Jurkat, Clone E6-1 (cell line): ENCODE results near the gene DPEP2.
"Not testable (repeated sequence)": the region's sequence is repeated elsewhere in the genome, so short reads cannot be mapped to it uniquely, and the experiment has no call there.

Experiments
- DNase-seq: peaks from one replicate; pipeline ENCODE4 v3.0.0-alpha.2; 2011; ENCODE audit warnings: low read depth, low spot score
- H3K4me3 ChIP-seq: 2 replicates; pipeline ENCODE4 v1.5.1; 2011; ENCODE audit warnings: mild to moderate bottlenecking, low read length, control low read depth, moderate library complexity

DPEP2 gene

GRCh38 chr16:67943256-67943618 lies 56.0 kb downstream of the DPEP2 start:
- H3K4me3 ChIP-seq: no peak overlapping the region
- no peak for DNase-seq

- DNase-seq: no peak
- no peak overlapping the region for H3K4me3 ChIP-seq
Measured at GRCh38 chr16:67942510-67943255, 56.6 kb downstream of the DPEP2 start.

- no peak overlapping the region for H3K4me3 ChIP-seq
- DNase-seq: no peak
Measured at GRCh38 chr16:67942200-67942509, 57.1 kb downstream of the DPEP2 start.

GRCh38 chr16:67941469-67942199 lies 57.6 kb downstream of the DPEP2 start:
- H3K4me3 ChIP-seq: no peak overlapping the region
- DNase-seq: no peak

GRCh38 chr16:67940446-67941089 lies 58.7 kb downstream of the DPEP2 start:
- no peak for DNase-seq
- no peak overlapping the region for H3K4me3 ChIP-seq

GRCh38 chr16:67939507-67940445 lies 59.5 kb downstream of the DPEP2 start:
- H3K4me3 ChIP-seq: no peak overlapping the region
- peak; percentile 59 for DNase-seq

GRCh38 chr16:67937713-67938112 lies 61.6 kb downstream of the DPEP2 start:
- peak overlapping the region; percentile 96; the same call in 1 of the 2 replicates for H3K4me3 ChIP-seq
- not testable (repeated sequence) for DNase-seq
